DND-41 (cell line): ENCODE measurements around the gene LAMA4.

Experiments
- ATAC-seq: fragments of 200-7000 bp; cut with Tn5 transposase; 3 replicates; pipeline ENCODE4 v1.9.1; 2021; ENCODE audit warnings: low read depth; ENCODE audit not compliant: insufficient read depth
- DNase-seq: peaks from one replicate; pipeline ENCODE4 v3.0.0-alpha.2; 2020
- H2AFZ ChIP-seq: 2 replicates; pipeline ENCODE4 v1.6.0; 2012; ENCODE audit warnings: low read depth, low read length
- H3K27ac ChIP-seq: 2 replicates; pipeline ENCODE4 v1.5.1; 2012; ENCODE audit warnings: low read length, inconsistent platforms
- H3K27me3 ChIP-seq: fragments of 200-600 bp; sonication (generic); 2 replicates; pipeline ENCODE4 v1.6.0; 2012; ENCODE audit warnings: low read length, mild to moderate bottlenecking, inconsistent platforms; ENCODE audit not compliant: insufficient read depth, poor library complexity
- H3K36me3 ChIP-seq: 2 replicates; pipeline ENCODE4 v1.5.1; 2012; ENCODE audit warnings: low read length, inconsistent platforms; ENCODE audit not compliant: insufficient read depth
- H3K4me1 ChIP-seq: 2 replicates; pipeline ENCODE4 v1.5.1; 2012; ENCODE audit warnings: mild to moderate bottlenecking, low read length; ENCODE audit not compliant: insufficient read depth
- H3K4me2 ChIP-seq: 2 replicates; pipeline ENCODE4 v1.6.0; 2012; ENCODE audit warnings: mild to moderate bottlenecking, moderate library complexity, low read length, inconsistent platforms; ENCODE audit not compliant: insufficient read depth
- H3K4me3 ChIP-seq, 2 experiments: fragments of 200-600 bp in 1 of 2; shearing (Covaris generic) in 1 of 2; 2 replicates each; pipeline ENCODE4 v1.5.1; 2012 to 2016; ENCODE audit warnings: inconsistent platforms in 2 of 2, low read length in 2 of 2, mild to moderate bottlenecking in 2 of 2, low read depth in 1 of 2, moderate library complexity in 1 of 2
- H3K79me2 ChIP-seq: 2 replicates; pipeline ENCODE4 v1.6.0; 2012; ENCODE audit warnings: low read length, inconsistent platforms; ENCODE audit not compliant: insufficient read depth
- H3K9ac ChIP-seq: 2 replicates; pipeline ENCODE4 v1.6.0; 2012; ENCODE audit warnings: low read depth, mild to moderate bottlenecking, inconsistent platforms, low read length, moderate library complexity
- H3K9me3 ChIP-seq: 2 replicates; pipeline ENCODE4 v1.5.1; 2012; ENCODE audit warnings: low read length, moderate library complexity, mild to moderate bottlenecking, inconsistent platforms; ENCODE audit not compliant: insufficient read depth, severe bottlenecking
- H4K20me1 ChIP-seq: 2 replicates; pipeline ENCODE4 v1.6.0; 2012; ENCODE audit warnings: low read length; ENCODE audit not compliant: insufficient read depth
- EZH2 ChIP-seq: IDR thresholded peaks from 3 replicates; pipeline ENCODE4 v1.6.1; 2012; ENCODE audit warnings: borderline replicate concordance, low read depth, mild to moderate bottlenecking, moderate library complexity, low read length, inconsistent platforms; ENCODE audit not compliant: severe bottlenecking
- TF ChIP-seq, protein P1 (sequence below): IDR thresholded peaks from 2 replicates; pipeline ENCODE4 v1.5.1; 2012; ENCODE audit warnings: borderline replicate concordance, low read length, moderate library complexity, mild to moderate bottlenecking; ENCODE audit not compliant: poor library complexity, severe bottlenecking; ENCODE audit errors: extremely low read depth

Gene LAMA4

DNA sequence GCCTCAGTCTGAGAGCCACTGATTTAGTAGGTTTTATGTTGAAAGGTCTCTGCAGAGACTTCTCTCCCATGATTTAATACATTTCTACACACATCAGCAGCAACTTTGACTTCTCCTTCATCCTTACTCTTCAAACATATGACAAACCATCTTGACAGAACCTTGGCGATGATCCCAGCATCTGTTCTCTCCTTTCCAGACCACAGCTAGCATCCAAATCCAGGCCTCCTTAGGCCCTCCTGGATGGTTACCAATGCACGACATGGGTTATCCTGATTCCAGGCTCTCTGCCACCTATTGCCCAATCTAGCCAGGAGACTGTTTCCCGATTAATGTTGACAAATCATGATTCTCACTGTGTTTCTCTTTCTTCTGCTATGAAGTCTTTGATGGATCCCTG, 16.8 kb downstream of the LAMA4 start:
- Histone ChIP-seq H3K4me1 (no peaks in the 10 kb centered on the region), H3K36me3 (no peaks in the 10 kb centered on the region), H3K4me3 (no peak overlapping the region), H3K9ac (no peak overlapping the region), H3K9me3 (no peaks in the 10 kb centered on the region), H2AFZ (no peak overlapping the region), H3K4me2 (no peak overlapping the region), H3K79me2 (no peaks in the 10 kb centered on the region), H3K27me3 (peaks cover 6% of the 10 kb centered on the region), H4K20me1 (no peaks in the 10 kb centered on the region), H3K27ac (no peak overlapping the region)
- ATAC-seq (no peak), DNase-seq (no peak)
- TF ChIP-seq EZH2, result no peak
- TF ChIP-seq, protein P1, sequence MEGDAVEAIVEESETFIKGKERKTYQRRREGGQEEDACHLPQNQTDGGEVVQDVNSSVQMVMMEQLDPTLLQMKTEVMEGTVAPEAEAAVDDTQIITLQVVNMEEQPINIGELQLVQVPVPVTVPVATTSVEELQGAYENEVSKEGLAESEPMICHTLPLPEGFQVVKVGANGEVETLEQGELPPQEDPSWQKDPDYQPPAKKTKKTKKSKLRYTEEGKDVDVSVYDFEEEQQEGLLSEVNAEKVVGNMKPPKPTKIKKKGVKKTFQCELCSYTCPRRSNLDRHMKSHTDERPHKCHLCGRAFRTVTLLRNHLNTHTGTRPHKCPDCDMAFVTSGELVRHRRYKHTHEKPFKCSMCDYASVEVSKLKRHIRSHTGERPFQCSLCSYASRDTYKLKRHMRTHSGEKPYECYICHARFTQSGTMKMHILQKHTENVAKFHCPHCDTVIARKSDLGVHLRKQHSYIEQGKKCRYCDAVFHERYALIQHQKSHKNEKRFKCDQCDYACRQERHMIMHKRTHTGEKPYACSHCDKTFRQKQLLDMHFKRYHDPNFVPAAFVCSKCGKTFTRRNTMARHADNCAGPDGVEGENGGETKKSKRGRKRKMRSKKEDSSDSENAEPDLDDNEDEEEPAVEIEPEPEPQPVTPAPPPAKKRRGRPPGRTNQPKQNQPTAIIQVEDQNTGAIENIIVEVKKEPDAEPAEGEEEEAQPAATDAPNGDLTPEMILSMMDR, result no peak

- Histone ChIP-seq H3K4me1 (no peaks in the 10 kb centered on the region), H3K36me3 (no peaks in the 10 kb centered on the region), H2AFZ (no peak overlapping the region), H3K4me3 (no peak overlapping the region), H3K9me3 (no peaks in the 10 kb centered on the region), H3K79me2 (no peaks in the 10 kb centered on the region), H4K20me1 (no peaks in the 10 kb centered on the region), H3K4me2 (no peak overlapping the region), H3K27ac (no peak overlapping the region), H3K27me3 (peaks cover 8% of the 10 kb centered on the region), H3K9ac (no peak overlapping the region)
- ATAC-seq (no peak), DNase-seq (no peak)
- TF ChIP-seq EZH2, result no peak
- TF ChIP-seq, protein P1, result no peak
Observed at GRCh38 chr6:112237066-112237465, 17.3 kb downstream of the LAMA4 start.

DNA sequence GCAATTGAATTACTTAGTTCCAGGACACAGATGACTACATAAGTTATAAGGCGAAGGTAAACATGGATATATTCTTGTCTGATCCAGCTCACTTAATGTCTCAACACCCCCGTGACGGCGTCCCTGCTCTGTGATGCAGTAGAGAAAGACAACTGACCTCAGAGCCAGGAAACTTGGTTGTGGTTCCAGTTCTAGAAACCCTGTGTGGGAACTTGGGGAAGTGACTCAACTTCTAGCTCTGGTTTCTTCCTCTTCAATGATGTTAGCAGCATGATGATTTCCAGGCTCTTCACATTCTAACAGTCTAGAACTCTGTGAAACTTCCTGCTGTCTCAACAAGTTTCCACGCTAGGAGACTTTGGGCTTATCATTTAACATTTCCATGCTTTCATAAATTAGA, 18.4 kb downstream of the LAMA4 start:
- no peaks in the 10 kb centered on the region for H3K79me2 ChIP-seq
- no peak overlapping the region for H3K9ac ChIP-seq
- H3K27me3 ChIP-seq, result peaks cover 12% of the 10 kb centered on the region
- H4K20me1 ChIP-seq, result no peaks in the 10 kb centered on the region
- DNase-seq, result no peak
- H3K4me3 ChIP-seq, result no peak overlapping the region
- no peaks in the 10 kb centered on the region for H3K4me1 ChIP-seq
- no peak overlapping the region for H3K27ac ChIP-seq
- no peaks in the 10 kb centered on the region for H3K9me3 ChIP-seq
- no peaks in the 10 kb centered on the region for H3K36me3 ChIP-seq
- no peak; the same call in 2 of the 3 replicates for ATAC-seq
- H2AFZ ChIP-seq, result no peak overlapping the region
- no peak overlapping the region for H3K4me2 ChIP-seq
- no peak for TF ChIP-seq EZH2
- TF ChIP-seq, protein P1, result no peak

DNA sequence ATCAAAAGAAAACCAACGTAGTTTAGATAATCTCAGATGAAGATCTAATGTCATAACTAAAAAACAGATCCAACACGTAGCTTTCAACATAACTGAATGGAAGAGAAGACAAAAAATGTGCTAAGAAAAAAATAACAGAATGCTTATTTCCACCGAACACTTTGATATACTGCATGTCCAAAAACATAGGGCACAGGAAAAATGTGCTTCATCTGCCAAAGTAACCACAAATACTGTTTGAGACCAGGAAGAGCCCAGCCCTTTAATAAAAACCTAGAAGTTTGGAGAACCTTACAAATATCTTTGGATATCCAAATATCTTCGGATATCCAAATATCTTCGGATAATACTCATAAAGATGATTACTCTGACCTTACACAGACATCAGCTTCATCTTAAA, 19.8 kb downstream of the LAMA4 start:
- no peak overlapping the region for H2AFZ ChIP-seq
- H3K79me2 ChIP-seq, result no peaks in the 10 kb centered on the region
- no peaks in the 10 kb centered on the region for H3K36me3 ChIP-seq
- TF ChIP-seq EZH2, result no peak
- TF ChIP-seq, protein P1, result no peak
- no peak overlapping the region for H3K4me3 ChIP-seq
- DNase-seq (no peak), ATAC-seq (no peak)
- no peaks in the 10 kb centered on the region for H3K9me3 ChIP-seq
- H3K9ac ChIP-seq, result no peak overlapping the region
- H4K20me1 ChIP-seq, result no peaks in the 10 kb centered on the region
- H3K27me3 ChIP-seq, result peaks cover 12% of the 10 kb centered on the region
- H3K27ac ChIP-seq, result no peak overlapping the region
- no peak overlapping the region for H3K4me2 ChIP-seq
- H3K4me1 ChIP-seq, result no peaks in the 10 kb centered on the region
